OCI-M2 (cell line): ENCODE data around the gene SIX1.

ENCODE experiments used
- DNase-seq: peaks from one replicate; lab custom pipeline; 2025; ENCODE audit not compliant: unreplicated experiment; lab: John Stamatoyannopoulos, UW

Gene SIX1

GRCh38 chr14:60596139-60596538 lies 53.1 kb downstream of the SIX1 start:
- no peak for DNase-seq

- DNase-seq, result no peak
These were observed 55.2 kb downstream of the SIX1 start for GRCh38 chr14:60594062-60594461.
